HepG2 (cell line): ENCODE data around the gene PRRT1B. TPM values are rescaled to one million over a fixed set of nuclear protein-coding genes. Genes with fewer than 3 reads are reported as not detected.

Experiments
- DNMT1 ChIP-seq: sonication (generic); formaldehyde crosslinking; IDR thresholded peaks from 2 replicates; pipeline ENCODE4 v1.5.1; 2020; ENCODE audit warnings: mild to moderate bottlenecking, missing genetic modification reagents
- EZH2 ChIP-seq: conservative IDR thresholded peaks from 2 replicates; pipeline ENCODE4 v1.6.1; 2012; ENCODE audit warnings: mild to moderate bottlenecking, low read depth, low read length, moderate library complexity
- KDM2A ChIP-seq: sonication (generic); formaldehyde crosslinking; IDR thresholded peaks from 2 replicates; pipeline ENCODE4 v1.4.0; 2020; ENCODE audit warnings: low read depth, missing genetic modification reagents, borderline replicate concordance
- KDM5B ChIP-seq: sonication (generic); formaldehyde crosslinking; IDR thresholded peaks from 2 replicates; pipeline ENCODE4 v1.4.0; 2020; ENCODE audit warnings: missing genetic modification reagents, mild to moderate bottlenecking, borderline replicate concordance
- KLF11 ChIP-seq: IDR thresholded peaks from 2 replicates; pipeline ENCODE4 v1.6.1; 2016; ENCODE audit warnings: missing compliant biosample characterization
- KLF16 ChIP-seq, 2 experiments: sonication (generic) in 1 of 2; formaldehyde crosslinking in 1 of 2; IDR thresholded peaks; 2 replicates each; pipeline versions ENCODE4 v1.6.1 to v1.8.0; 2016 to 2023; ENCODE audit warnings: missing genetic modification reagents in 2 of 2, missing compliant biosample characterization in 1 of 2
- MTA1 ChIP-seq: sonication (generic); formaldehyde crosslinking; IDR thresholded peaks from 2 replicates; pipeline ENCODE4 v1.4.0; 2020; ENCODE audit warnings: missing genetic modification reagents, mild to moderate bottlenecking, borderline replicate concordance
- NFYC ChIP-seq: IDR thresholded peaks from 2 replicates; pipeline ENCODE4 v1.6.1; 2016; ENCODE audit warnings: missing genetic modification reagents, missing compliant biosample characterization
- NR2F6 ChIP-seq, 2 experiments: IDR thresholded peaks; 2 replicates each; pipeline ENCODE4 v1.6.1; 2016; ENCODE audit warnings: antibody characterized with exemption in 1 of 2, mild to moderate bottlenecking in 1 of 2
- TARDBP ChIP-seq: sonication (generic); formaldehyde crosslinking; IDR thresholded peaks from 2 replicates; pipeline ENCODE4 v1.8.0; 2022; ENCODE audit warnings: mild to moderate bottlenecking, missing genetic modification reagents
- U2AF2 ChIP-seq: fragments of 200-400 bp; formaldehyde crosslinking; IDR thresholded peaks from 2 replicates; pipeline ENCODE4 v1.6.1; 2017; ENCODE audit warnings: low read depth, mild to moderate bottlenecking, low read length
- ZNF260 ChIP-seq: sonication (generic); formaldehyde crosslinking; IDR thresholded peaks from 2 replicates; pipeline ENCODE4 v1.4.0; 2020; ENCODE audit warnings: missing genetic modification reagents, low read depth, mild to moderate bottlenecking, borderline replicate concordance
- ZNF432 ChIP-seq: sonication (generic); formaldehyde crosslinking; IDR thresholded peaks from 2 replicates; pipeline ENCODE4 v1.5.0; 2020; ENCODE audit warnings: missing genetic modification reagents, mild to moderate bottlenecking, borderline replicate concordance
- polyA plus RNA-seq, 8 experiments: library from polyadenylated mRNA; depleted of rRNA in 3 of 8; stranded (reverse) in 7 of 8; unstranded in 1 of 8; fragments of >200 nt; fragmentation: Illumina TruSeq in 4 of 8; extraction: Trizol in 4 of 8; gene quantifications; 2 replicates each; pipeline versions ENCODE4 v1.2.1 to v1.2.3, GENCODE V29; 2011 to 2016; ENCODE audit warnings: low read depth in 4 of 8, missing spikeins in 1 of 8, mixed read lengths in 1 of 8; ENCODE audit not compliant: insufficient read depth in 1 of 8
- total RNA-seq, 5 experiments: library from RNA; depleted of rRNA; stranded (reverse); fragments of >200 nt; fragmentation: Illumina TruSeq; extraction: Trizol; gene quantifications; 2 replicates each; pipeline ENCODE4 v1.2.3, GENCODE V29; 2016; ENCODE audit warnings: low read depth in 1 of 5
- TF ChIP-seq, protein P1 (sequence below): sonication (generic); formaldehyde crosslinking; IDR thresholded peaks from 2 replicates; pipeline ENCODE4 v1.8.1; 2023; ENCODE audit warnings: mild to moderate bottlenecking, moderate library complexity, missing genetic modification reagents
- TF ChIP-seq, protein P2 (sequence below): sonication (generic); formaldehyde crosslinking; IDR thresholded peaks from 2 replicates; pipeline ENCODE4 v1.9.0; 2021; ENCODE audit warnings: mild to moderate bottlenecking, missing genetic modification reagents

Gene PRRT1B
- total and polyA plus RNA-seq, 2 of the 13 experiments (the other 11 are each of a cell fraction or from before 2014, with no cell fraction given), result not detected

DNA sequence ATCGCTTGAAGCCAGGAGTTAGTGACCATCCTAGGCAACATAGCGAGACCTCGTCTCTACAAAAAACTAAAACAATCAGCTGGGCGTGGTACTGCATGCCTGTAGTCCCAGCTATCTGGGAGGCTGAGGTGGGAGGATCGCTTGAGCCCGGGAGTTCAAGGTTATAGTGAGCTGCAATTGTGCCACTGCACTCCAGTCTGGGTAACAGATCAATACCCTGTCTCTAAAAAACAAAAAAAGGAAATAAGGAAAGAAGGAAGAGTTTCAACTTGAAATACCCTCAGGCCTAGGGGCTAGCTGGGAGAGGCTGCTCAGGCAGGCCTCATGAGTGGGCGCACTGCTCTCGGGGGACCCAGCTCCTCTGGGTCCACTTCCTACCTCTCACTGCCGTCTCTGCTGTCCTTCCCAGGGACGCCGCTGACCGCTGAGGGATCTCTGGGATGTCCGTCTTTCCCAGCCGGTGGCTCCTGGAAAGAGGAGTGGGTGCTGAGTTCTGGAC is 56.4 kb downstream of the PRRT1B start (continued):
- peak; percentile 33; the same call in 1 of the 2 replicates for TF ChIP-seq KDM2A (CRISPR knock-in tag)
- no peak for TF ChIP-seq KLF11 (CRISPR knock-in tag)
- TF ChIP-seq, protein P1, sequence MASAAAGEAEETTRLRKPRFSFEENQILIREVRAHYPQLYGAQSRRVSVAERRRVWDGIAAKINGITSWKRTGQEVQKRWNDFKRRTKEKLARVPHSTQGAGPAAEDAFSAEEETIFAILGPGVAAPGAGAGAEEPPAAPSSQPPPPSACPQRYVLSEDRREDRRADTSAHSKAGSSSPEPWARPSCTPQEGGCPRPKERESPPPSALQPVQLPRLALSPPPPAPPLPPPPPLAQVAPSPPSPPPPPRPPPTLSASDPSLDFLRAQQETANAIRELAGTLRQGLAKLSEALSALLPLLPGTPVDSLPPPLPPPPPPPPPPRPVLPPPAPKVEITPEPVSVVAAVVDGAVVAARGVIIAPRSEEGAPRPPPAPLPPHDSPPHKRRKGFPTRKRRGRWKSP (CRISPR knock-in tag), result no peak
- no peak for TF ChIP-seq KDM5B
- no peak for TF ChIP-seq EZH2
- no peak for TF ChIP-seq DNMT1 (CRISPR knock-in tag)
- no peak for TF ChIP-seq TARDBP (CRISPR knock-in tag)
- TF ChIP-seq NFYC, result no peak
- peak in 1 of 2 experiments; percentile 55; a peak in 1 of 4 replicates for TF ChIP-seq KLF16 (CRISPR knock-in tag; IDR thresholded peaks at IDR 0.05)
- no peak for TF ChIP-seq ZNF432 (CRISPR knock-in tag)
- peak; percentile 77 for TF ChIP-seq MTA1
- TF ChIP-seq, protein P2, sequence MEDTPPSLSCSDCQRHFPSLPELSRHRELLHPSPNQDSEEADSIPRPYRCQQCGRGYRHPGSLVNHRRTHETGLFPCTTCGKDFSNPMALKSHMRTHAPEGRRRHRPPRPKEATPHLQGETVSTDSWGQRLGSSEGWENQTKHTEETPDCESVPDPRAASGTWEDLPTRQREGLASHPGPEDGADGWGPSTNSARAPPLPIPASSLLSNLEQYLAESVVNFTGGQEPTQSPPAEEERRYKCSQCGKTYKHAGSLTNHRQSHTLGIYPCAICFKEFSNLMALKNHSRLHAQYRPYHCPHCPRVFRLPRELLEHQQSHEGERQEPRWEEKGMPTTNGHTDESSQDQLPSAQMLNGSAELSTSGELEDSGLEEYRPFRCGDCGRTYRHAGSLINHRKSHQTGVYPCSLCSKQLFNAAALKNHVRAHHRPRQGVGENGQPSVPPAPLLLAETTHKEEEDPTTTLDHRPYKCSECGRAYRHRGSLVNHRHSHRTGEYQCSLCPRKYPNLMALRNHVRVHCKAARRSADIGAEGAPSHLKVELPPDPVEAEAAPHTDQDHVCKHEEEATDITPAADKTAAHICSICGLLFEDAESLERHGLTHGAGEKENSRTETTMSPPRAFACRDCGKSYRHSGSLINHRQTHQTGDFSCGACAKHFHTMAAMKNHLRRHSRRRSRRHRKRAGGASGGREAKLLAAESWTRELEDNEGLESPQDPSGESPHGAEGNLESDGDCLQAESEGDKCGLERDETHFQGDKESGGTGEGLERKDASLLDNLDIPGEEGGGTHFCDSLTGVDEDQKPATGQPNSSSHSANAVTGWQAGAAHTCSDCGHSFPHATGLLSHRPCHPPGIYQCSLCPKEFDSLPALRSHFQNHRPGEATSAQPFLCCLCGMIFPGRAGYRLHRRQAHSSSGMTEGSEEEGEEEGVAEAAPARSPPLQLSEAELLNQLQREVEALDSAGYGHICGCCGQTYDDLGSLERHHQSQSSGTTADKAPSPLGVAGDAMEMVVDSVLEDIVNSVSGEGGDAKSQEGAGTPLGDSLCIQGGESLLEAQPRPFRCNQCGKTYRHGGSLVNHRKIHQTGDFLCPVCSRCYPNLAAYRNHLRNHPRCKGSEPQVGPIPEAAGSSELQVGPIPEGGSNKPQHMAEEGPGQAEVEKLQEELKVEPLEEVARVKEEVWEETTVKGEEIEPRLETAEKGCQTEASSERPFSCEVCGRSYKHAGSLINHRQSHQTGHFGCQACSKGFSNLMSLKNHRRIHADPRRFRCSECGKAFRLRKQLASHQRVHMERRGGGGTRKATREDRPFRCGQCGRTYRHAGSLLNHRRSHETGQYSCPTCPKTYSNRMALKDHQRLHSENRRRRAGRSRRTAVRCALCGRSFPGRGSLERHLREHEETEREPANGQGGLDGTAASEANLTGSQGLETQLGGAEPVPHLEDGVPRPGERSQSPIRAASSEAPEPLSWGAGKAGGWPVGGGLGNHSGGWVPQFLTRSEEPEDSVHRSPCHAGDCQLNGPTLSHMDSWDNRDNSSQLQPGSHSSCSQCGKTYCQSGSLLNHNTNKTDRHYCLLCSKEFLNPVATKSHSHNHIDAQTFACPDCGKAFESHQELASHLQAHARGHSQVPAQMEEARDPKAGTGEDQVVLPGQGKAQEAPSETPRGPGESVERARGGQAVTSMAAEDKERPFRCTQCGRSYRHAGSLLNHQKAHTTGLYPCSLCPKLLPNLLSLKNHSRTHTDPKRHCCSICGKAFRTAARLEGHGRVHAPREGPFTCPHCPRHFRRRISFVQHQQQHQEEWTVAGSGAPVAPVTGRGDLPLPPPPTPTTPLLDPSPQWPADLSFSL, result no peak
- TF ChIP-seq NR2F6 (IDR thresholded peaks at IDR 0.05), result peak; percentile 50; the same call in 1 of the 2 replicates
- TF ChIP-seq NR2F6 (CRISPR knock-in tag; IDR thresholded peaks at IDR 0.05), result peak; percentile 77
- no peak for TF ChIP-seq ZNF260
- TF ChIP-seq U2AF2, result no peak
- TF ChIP-seq, all 625 proteins: peak for 157
